GM18870 (cell line): ENCODE results near the gene TNFAIP6.
"Not testable (repeated sequence)": the region's sequence is repeated elsewhere in the genome, so short reads cannot be mapped to it uniquely, and the experiment has no call there.

Experiments
- ATAC-seq: cut with Tn5 transposase; IDR thresholded peaks from one replicate; pipeline ENCODE4 v1.9.1; 2021; ENCODE audit warnings: moderate library complexity; ENCODE audit not compliant: unreplicated experiment

TNFAIP6 gene, protein sequence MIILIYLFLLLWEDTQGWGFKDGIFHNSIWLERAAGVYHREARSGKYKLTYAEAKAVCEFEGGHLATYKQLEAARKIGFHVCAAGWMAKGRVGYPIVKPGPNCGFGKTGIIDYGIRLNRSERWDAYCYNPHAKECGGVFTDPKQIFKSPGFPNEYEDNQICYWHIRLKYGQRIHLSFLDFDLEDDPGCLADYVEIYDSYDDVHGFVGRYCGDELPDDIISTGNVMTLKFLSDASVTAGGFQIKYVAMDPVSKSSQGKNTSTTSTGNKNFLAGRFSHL

GRCh38 chr2:151357359-151357758 lies at the start of gene TNFAIP6:
Gene TNFAIP6, plus strand, starts transcription at chr2:151357592. Its CDS starts 75 bp downstream, at chr2:151357667.
- ATAC-seq, result no peak

- not testable (repeated sequence) for ATAC-seq
These were observed 47.1 kb upstream of the TNFAIP6 start for GRCh38 chr2:151310313-151310712.

GRCh38 chr2:151312440-151312839 lies 45.0 kb upstream of the TNFAIP6 start:
- not testable (repeated sequence) for ATAC-seq

- ATAC-seq, result no peak
These were observed 42.0 kb upstream of the TNFAIP6 start for GRCh38 chr2:151315381-151315903.

GRCh38 chr2:151325581-151326095 lies 31.8 kb upstream of the TNFAIP6 start:
- no peak for ATAC-seq

- no peak for ATAC-seq
These were observed 30.8 kb upstream of the TNFAIP6 start for GRCh38 chr2:151326554-151326953.

- no peak for ATAC-seq
These were observed 27.4 kb upstream of the TNFAIP6 start for GRCh38 chr2:151329998-151330397.

GRCh38 chr2:151333083-151333482 lies 24.3 kb upstream of the TNFAIP6 start:
- no peak for ATAC-seq

- no peak for ATAC-seq
These were observed 23.1 kb upstream of the TNFAIP6 start for GRCh38 chr2:151334082-151334815.

- no peak for ATAC-seq
These were observed 20.5 kb upstream of the TNFAIP6 start for GRCh38 chr2:151336863-151337371.

GRCh38 chr2:151337643-151338042 lies 19.7 kb upstream of the TNFAIP6 start:
- ATAC-seq, result no peak

- ATAC-seq, result no peak
These were observed 19.3 kb upstream of the TNFAIP6 start for GRCh38 chr2:151338115-151338514.

DNA sequence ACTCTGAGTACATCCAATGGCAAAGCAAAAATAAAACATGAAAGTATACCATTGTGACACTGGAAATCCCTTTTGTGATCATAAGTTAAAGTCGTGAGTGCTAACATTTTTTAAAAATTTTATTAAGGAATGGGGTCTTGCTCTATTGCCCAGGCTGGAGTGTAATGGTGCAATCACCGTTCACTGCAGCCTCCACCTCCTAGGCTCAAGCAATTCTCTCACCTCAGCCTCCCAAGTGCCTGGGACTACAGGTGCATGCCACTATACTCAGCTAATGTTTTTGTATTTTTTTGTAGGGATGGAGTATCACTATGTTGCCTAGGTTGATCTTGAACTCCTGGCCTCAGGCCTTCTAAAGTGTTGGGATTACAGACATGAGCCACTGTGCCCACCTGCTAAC lies 14.3 kb upstream of the TNFAIP6 start:
- ATAC-seq, result no peak

DNA sequence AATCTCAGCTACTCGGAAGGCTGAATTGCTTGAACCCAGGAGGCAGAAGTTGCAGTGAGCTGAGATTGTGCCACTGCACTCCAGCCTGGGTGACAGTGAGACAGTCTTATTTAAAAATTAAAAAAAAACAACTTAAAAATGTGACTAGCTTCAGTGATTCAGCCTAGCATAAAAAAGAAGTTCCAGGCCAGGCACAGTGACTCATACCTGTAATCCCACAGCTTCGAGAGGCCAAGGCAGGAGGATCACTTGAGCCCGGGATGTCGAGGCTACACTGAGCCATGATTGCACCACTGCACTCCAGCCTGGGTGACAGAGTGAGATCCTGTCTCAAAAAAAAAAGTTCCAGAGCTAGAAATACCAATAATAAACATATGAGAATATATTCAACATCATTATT lies 13.2 kb upstream of the TNFAIP6 start:
- ATAC-seq, result not testable (repeated sequence)

DNA sequence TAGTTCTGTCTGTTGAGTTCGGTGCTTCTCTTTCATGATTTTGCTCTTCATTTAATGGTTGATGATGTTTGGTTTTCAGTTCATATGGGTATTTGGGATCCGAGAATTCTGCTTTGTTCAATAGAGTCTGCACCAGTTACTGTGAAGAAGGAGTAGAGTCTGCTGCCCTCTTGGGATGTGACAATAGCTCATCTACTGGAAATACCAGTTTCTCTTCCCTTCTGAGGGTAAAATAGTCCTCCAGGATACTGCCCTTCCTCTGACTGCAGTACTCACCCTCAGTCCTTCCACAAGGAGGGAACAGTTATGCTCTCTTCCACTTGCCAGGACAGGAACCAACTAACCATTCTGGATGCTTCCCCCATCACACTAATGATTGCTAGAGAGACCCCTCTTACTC lies 12.5 kb upstream of the TNFAIP6 start:
- no peak for ATAC-seq

DNA sequence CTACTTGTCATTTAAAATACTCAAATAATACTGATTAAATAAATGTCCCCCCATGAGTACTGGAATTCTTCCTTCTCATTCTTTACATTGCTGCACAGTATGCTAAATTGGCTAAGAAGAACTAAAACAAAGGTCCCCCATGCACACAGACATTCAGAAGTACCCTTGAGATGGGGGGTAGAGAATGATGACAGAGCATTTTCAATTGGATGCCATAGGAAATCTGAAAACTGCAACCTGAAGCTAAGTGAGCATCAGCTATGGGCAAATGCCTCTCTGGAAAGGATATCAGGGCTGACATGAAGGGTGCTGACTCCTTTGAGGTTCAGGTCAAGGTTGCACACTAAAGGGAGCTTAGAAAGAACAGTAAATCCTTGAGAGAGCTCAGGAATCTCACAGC lies 10.1 kb upstream of the TNFAIP6 start:
- ATAC-seq, result no peak

DNA sequence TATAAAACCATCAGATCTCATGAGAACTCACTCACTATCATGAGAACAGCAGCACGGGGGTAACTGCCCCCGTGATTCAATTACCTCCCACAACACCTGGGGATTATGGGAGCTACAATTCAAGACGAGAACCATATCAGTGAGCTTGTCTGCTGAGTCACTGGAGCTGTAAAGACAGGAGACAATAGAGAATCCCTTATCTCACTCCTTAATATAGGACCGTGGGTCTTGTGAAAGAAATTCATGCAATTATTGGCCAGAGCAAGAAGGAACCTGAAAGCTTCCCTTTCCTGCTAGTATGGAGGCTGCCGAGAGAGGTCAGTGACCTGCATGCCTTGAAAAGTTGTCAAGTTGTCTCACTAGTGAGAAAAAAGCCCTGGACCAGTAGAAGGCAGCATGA lies 9.5 kb upstream of the TNFAIP6 start:
- no peak for ATAC-seq

GRCh38 chr2:151350579-151351195 lies 6.7 kb upstream of the TNFAIP6 start:
- no peak for ATAC-seq

GRCh38 chr2:151353995-151354394 lies 3.4 kb upstream of the TNFAIP6 start:
- no peak for ATAC-seq

DNA sequence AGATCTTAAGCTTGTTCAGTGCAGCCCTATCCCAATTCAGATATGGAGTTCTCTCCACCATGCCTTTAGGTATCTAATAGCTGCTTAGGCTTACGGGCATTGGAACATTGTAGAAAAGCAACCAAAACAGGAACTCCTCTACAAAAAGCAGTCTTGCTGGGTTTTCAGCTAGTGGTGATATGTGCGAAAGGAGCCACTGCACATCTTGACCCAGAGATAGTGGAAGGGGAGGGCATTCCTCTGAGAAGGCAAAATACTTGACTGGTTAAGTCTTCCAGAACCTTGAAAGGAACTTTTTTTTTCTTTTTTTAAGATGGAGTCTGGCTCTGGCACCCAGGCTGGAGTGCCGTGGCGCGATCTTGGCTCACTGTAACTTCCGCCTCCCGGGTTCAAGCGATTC lies 2.6 kb upstream of the TNFAIP6 start:
- no peak for ATAC-seq
